ENCODE results near the gene STRBP.

DNA sequence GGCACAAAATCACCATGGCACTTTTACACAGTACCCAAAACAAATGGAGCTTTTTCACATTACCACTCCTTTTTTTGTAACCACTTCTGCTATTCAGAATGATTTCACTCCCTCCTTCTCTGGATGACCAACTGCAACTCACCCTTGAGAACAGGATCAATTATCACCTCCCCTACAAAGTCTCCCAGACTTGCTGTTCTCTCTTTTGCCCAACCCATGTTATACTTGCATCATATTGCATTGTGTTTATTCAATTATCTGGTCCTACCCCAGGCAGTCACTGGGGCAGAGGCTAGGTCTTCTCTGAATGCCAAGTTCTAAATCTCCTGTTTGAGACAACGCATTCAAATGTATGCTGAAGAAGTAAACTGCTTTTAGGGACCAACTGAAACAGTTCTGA is 139.0 kb downstream of the STRBP start:
- TF ChIP-seq POLR2A (IDR thresholded peaks at IDR 0.05) (no peak), EP300 (IDR thresholded peaks at IDR 0.05) (no peak)
- TF ChIP-seq, protein P1, sequence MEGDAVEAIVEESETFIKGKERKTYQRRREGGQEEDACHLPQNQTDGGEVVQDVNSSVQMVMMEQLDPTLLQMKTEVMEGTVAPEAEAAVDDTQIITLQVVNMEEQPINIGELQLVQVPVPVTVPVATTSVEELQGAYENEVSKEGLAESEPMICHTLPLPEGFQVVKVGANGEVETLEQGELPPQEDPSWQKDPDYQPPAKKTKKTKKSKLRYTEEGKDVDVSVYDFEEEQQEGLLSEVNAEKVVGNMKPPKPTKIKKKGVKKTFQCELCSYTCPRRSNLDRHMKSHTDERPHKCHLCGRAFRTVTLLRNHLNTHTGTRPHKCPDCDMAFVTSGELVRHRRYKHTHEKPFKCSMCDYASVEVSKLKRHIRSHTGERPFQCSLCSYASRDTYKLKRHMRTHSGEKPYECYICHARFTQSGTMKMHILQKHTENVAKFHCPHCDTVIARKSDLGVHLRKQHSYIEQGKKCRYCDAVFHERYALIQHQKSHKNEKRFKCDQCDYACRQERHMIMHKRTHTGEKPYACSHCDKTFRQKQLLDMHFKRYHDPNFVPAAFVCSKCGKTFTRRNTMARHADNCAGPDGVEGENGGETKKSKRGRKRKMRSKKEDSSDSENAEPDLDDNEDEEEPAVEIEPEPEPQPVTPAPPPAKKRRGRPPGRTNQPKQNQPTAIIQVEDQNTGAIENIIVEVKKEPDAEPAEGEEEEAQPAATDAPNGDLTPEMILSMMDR (IDR thresholded peaks at IDR 0.05) = no peak

All from suprapubic skin (tissue), 3 donors.